Chondrocyte (in vitro differentiated cells): ENCODE data around the gene ANTXR2. TPM values are rescaled to one million over a fixed set of nuclear protein-coding genes. Genes with fewer than 3 reads are reported as not detected.

ENCODE experiments used
- DNase-seq: peaks from one replicate; pipeline ENCODE4 v3.0.0; 2021; ENCODE audit warnings: mixed read lengths, low spot score
- H3K27ac Mint-ChIP-seq: one replicate; pipeline ENCODE4 v1.8.0; 2021; ENCODE audit warnings: mild to moderate bottlenecking, moderate library complexity, mixed read lengths; ENCODE audit not compliant: unreplicated experiment
- H3K27me3 Mint-ChIP-seq: 2 replicates; pipeline ENCODE4 v1.8.0; 2021; ENCODE audit warnings: low read depth, mixed read lengths
- H3K36me3 Mint-ChIP-seq: 2 replicates; pipeline ENCODE4 v1.8.0; 2021; ENCODE audit warnings: low read depth, mixed read lengths
- H3K4me1 Mint-ChIP-seq: 2 replicates; pipeline ENCODE4 v1.8.0; 2021; ENCODE audit warnings: low read depth, mild to moderate bottlenecking, mixed read lengths
- H3K4me3 Mint-ChIP-seq: one replicate; pipeline ENCODE4 v1.8.0; 2021; ENCODE audit warnings: mild to moderate bottlenecking, moderate library complexity, mixed read lengths; ENCODE audit not compliant: unreplicated experiment
- H3K9me3 Mint-ChIP-seq: 2 replicates; pipeline ENCODE4 v1.8.0; 2021; ENCODE audit warnings: low read depth, mixed read lengths
- CTCF ChIP-seq: fragments of 200-600 bp; sonication (generic); IDR thresholded peaks from 2 replicates; pipeline ENCODE4 v1.5.0; 2021; ENCODE audit warnings: antibody characterized with exemption, mild to moderate bottlenecking, moderate library complexity
- total RNA-seq: library from RNA; stranded (reverse); gene quantifications from 3 replicates; pipeline ENCODE4 v1.2.1, GENCODE V29; 2021

The ANTXR2 gene
- total RNA-seq, 1 donor from 2014 or later: 32.1 TPM

- no peaks in the 10 kb centered on the region for H3K4me1 Mint-ChIP-seq
- H3K36me3 Mint-ChIP-seq: no peaks in the 10 kb centered on the region
- no peak for TF ChIP-seq CTCF
- H3K4me3 Mint-ChIP-seq: no peak overlapping the region
- no peak for DNase-seq
- H3K27ac Mint-ChIP-seq: no peak overlapping the region
- no peaks in the 10 kb centered on the region for H3K27me3 Mint-ChIP-seq
- peaks cover 2% of the 10 kb centered on the region for H3K9me3 Mint-ChIP-seq
Observed at GRCh38 chr4:79923281-79923680, 149.7 kb downstream of the ANTXR2 start.

GRCh38 chr4:79922011-79922410, 151.0 kb downstream of the ANTXR2 start:
- Mint-ChIP-seq H3K27me3 (no peaks in the 10 kb centered on the region), H3K27ac (no peak overlapping the region), H3K4me3 (no peak overlapping the region), H3K4me1 (no peaks in the 10 kb centered on the region), H3K9me3 (peaks cover 7% of the 10 kb centered on the region), H3K36me3 (no peaks in the 10 kb centered on the region)
- no peak for DNase-seq
- TF ChIP-seq CTCF: no peak

DNA sequence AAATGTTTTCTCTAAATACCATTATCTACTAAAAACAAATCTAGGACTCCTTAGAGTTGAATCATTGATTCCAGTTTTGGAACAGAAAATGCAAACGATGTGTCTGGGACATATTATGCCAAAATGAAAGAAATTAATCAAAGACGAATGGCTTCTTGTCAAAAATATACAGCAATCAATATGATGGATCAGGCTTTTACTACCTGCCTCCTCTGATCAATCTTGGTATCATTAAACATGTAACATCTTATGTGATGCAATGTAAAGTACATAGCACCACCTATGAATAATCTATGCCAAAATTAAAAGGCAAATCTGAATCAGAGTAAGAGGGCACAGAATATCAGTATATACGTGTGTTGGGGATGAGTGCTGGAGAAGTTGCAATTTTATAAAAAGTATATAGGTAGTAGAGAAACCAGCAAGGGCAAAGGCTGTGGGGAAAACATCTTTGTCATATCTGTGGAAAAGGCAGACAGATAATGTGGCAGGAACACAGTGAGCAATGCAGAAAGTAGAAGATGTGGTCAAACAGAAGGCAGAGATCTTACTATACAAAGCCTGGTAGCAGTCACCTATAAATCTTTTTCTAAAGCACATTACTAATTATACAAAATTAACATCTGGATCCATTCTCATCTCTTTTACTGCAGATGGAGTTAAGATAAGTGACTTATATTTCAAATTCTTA, 152.7 kb downstream of the ANTXR2 start:
- H3K27ac Mint-ChIP-seq: no peak overlapping the region
- no peaks in the 10 kb centered on the region for H3K4me1 Mint-ChIP-seq
- peaks cover 7% of the 10 kb centered on the region for H3K9me3 Mint-ChIP-seq
- no peak for TF ChIP-seq CTCF
- no peak overlapping the region for H3K4me3 Mint-ChIP-seq
- no peaks in the 10 kb centered on the region for H3K36me3 Mint-ChIP-seq
- no peak for DNase-seq
- no peaks in the 10 kb centered on the region for H3K27me3 Mint-ChIP-seq

- no peak overlapping the region for H3K27ac Mint-ChIP-seq
- peaks cover 7% of the 10 kb centered on the region for H3K9me3 Mint-ChIP-seq
- H3K36me3 Mint-ChIP-seq: no peaks in the 10 kb centered on the region
- H3K4me3 Mint-ChIP-seq: no peak overlapping the region
- H3K27me3 Mint-ChIP-seq: no peaks in the 10 kb centered on the region
- DNase-seq: no peak
- H3K4me1 Mint-ChIP-seq: peaks cover 3% of the 10 kb centered on the region
- TF ChIP-seq CTCF: no peak
Observed at GRCh38 chr4:79918292-79918691, 154.7 kb downstream of the ANTXR2 start.

- TF ChIP-seq CTCF: peak; percentile 77
- H3K36me3 Mint-ChIP-seq: no peaks in the 10 kb centered on the region
- H3K4me1 Mint-ChIP-seq: peaks cover 3% of the 10 kb centered on the region
- no peak overlapping the region for H3K4me3 Mint-ChIP-seq
- DNase-seq: no peak
- no peak overlapping the region for H3K27ac Mint-ChIP-seq
- peaks cover 7% of the 10 kb centered on the region for H3K9me3 Mint-ChIP-seq
- H3K27me3 Mint-ChIP-seq: no peaks in the 10 kb centered on the region
Observed at GRCh38 chr4:79917246-79917645, 155.8 kb downstream of the ANTXR2 start.
